BLaER1 (cell line): Measurements from ENCODE around the gene EXOSC7.
"Not testable (repeated sequence)": the region's sequence is repeated elsewhere in the genome, so short reads cannot be mapped to it uniquely, and the experiment has no call there.

Experiments used
- H3K27ac ChIP-seq: shearing (Covaris generic); formaldehyde crosslinking; 2 replicates; pipeline ENCODE4 v1.8.1; 2022
- H3K27me3 ChIP-seq: shearing (Covaris generic); formaldehyde crosslinking; 2 replicates; pipeline ENCODE4 v1.8.1; 2022
- H3K36me3 ChIP-seq: shearing (Covaris generic); formaldehyde crosslinking; 2 replicates; pipeline ENCODE4 v1.8.1; 2022
- H3K4me1 ChIP-seq: shearing (Covaris generic); formaldehyde crosslinking; 2 replicates; pipeline ENCODE4 v1.8.1; 2022
- H3K4me2 ChIP-seq: shearing (Covaris generic); formaldehyde crosslinking; 2 replicates; pipeline ENCODE4 v1.8.1; 2022
- H3K4me3 ChIP-seq: shearing (Covaris generic); formaldehyde crosslinking; 2 replicates; pipeline ENCODE4 v1.8.1; 2022
- H3K9ac ChIP-seq: shearing (Covaris generic); formaldehyde crosslinking; 2 replicates; pipeline ENCODE4 v1.8.1; 2022
- H3K9me3 ChIP-seq: shearing (Covaris generic); formaldehyde crosslinking; 2 replicates; pipeline ENCODE4 v1.8.1; 2022
- H4K20me1 ChIP-seq: shearing (Covaris generic); formaldehyde crosslinking; 2 replicates; pipeline ENCODE4 v1.8.1; 2022
- Cebpa-rat ChIP-seq: shearing (Covaris generic); IDR thresholded peaks from 2 replicates; pipeline ENCODE4 v1.8.1; 2022

Gene EXOSC7

DNA sequence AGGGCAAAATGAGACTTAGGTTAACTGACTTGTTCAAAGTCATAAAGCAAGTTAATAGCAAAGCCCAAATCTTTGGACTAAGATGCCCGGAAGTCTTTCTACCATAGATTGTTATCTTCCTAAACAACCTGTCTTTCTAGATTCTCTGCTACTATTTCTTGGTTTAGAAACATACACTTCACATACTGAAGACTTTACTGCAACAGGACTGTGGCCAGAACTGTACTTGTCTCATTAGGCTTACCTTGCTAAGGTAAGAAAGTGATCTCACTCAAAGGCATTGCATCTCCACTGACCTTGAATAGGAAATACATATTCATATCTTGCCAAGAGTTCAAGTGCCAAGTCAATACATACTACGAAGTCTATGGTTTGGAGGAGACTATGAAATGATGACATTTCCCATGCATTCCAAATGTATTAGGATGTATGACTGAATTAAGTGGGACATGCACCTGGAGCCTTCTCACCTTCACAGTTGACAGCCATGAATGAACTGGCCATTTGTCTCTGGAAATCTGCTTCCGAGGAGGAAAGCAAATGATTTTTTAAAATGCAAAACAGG, 5.0 kb upstream of the EXOSC7 start:
- H3K9me3 ChIP-seq, result no peaks in the 10 kb centered on the region
- H3K9ac ChIP-seq, result no peak overlapping the region
- peaks cover 79% of the 10 kb centered on the region for H4K20me1 ChIP-seq
- no peak overlapping the region for H3K27ac ChIP-seq
- H3K4me1 ChIP-seq, result peaks cover 46% of the 10 kb centered on the region
- no peak overlapping the region for H3K4me3 ChIP-seq
- peaks cover 30% of the 10 kb centered on the region for H3K36me3 ChIP-seq
- no peak for TF ChIP-seq Cebpa-rat
- no peaks in the 10 kb centered on the region for H3K27me3 ChIP-seq
- H3K4me2 ChIP-seq, result no peak overlapping the region

DNA sequence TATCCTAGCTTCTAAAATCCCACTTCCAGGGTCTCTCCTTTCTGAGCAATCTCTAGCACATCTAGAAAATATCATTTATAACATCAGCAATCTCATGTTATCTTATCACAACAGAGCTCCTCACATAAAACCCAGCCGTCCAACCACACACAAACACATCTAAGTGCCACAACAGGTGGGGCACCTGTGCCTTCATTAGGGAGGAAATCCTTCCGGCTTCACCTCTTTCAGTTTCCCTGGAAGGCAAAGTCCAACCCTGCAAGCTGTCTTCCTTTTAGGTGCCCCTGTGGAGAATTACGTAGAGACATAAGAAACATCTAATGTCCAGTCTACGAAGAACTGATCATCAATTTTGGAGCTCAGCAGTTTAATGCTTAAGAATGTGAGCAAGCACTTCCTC, 1.6 kb upstream of the EXOSC7 start:
- Histone ChIP-seq H3K4me1 (peaks cover 39% of the 10 kb centered on the region), H3K4me3 (peak overlapping the region; percentile 80; the same call in 1 of the 2 replicates), H3K9me3 (no peaks in the 10 kb centered on the region), H3K27me3 (no peaks in the 10 kb centered on the region), H3K9ac (0 out of 2 replicates have a peak overlapping the region, but pooled peaks have one; percentile 87), H3K4me2 (peak overlapping the region; percentile 93), H4K20me1 (peaks cover 63% of the 10 kb centered on the region), H3K27ac (no peak overlapping the region), H3K36me3 (peaks cover 35% of the 10 kb centered on the region)
- TF ChIP-seq Cebpa-rat, result no peak

DNA sequence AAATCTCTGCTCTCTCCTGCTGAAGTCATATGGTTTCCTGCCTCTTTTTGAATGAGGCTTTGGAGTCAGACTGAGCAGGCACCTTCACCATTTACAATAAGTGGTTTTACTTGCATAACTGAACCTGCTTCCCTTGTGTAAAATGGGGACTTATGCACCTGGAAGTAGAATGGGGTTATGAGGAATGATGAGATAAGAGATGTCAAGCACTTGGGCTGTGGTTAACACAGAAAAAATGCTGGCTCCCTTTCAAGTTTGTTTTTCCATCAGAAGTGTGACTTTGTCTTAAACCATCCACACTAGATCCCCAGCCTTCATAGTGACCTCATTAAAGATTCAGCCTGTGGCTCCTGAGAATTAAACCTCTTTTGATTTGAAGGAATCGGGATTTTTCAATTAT, 5.2 kb downstream of the EXOSC7 start:
- Histone ChIP-seq H3K4me2 (no peak overlapping the region), H3K9me3 (no peaks in the 10 kb centered on the region), H3K9ac (no peak overlapping the region), H3K4me3 (no peak overlapping the region), H3K27ac (no peak overlapping the region), H3K36me3 (peaks cover 54% of the 10 kb centered on the region), H3K27me3 (no peaks in the 10 kb centered on the region), H4K20me1 (peaks cover 79% of the 10 kb centered on the region), H3K4me1 (peaks cover 41% of the 10 kb centered on the region)
- no peak for TF ChIP-seq Cebpa-rat

- H3K4me1 ChIP-seq, result peaks cover 41% of the 10 kb centered on the region
- H3K36me3 ChIP-seq, result peaks cover 59% of the 10 kb centered on the region
- no peak overlapping the region for H3K4me2 ChIP-seq
- no peaks in the 10 kb centered on the region for H3K9me3 ChIP-seq
- no peaks in the 10 kb centered on the region for H3K27me3 ChIP-seq
- no peak overlapping the region for H3K9ac ChIP-seq
- no peak overlapping the region for H3K27ac ChIP-seq
- TF ChIP-seq Cebpa-rat, result no peak
- peaks cover 85% of the 10 kb centered on the region for H4K20me1 ChIP-seq
- H3K4me3 ChIP-seq, result no peak overlapping the region
These were observed 5.7 kb downstream of the EXOSC7 start for GRCh38 chr3:44981751-44982150.

DNA sequence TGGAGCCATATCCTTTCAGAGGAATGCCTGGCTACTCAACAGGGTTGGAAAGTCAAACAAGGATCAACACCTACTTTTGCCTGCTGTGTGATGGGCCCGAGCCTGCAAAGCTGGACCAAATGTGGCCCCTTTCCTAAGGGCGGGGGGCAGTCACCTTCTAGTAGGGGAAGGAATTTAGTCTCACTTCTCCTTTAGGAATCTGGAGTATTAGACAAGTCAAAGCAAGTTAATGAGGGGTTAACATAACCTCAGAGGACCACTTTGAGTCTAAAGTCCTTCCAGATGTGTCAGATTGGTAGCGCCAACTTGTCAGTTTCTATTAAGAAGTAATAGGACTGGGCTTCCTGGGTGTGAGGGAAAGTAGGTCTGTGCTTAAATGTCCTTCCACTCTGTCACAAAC, 6.8 kb downstream of the EXOSC7 start:
- peaks cover 94% of the 10 kb centered on the region for H4K20me1 ChIP-seq
- H3K36me3 ChIP-seq, result peaks cover 59% of the 10 kb centered on the region
- no peak overlapping the region for H3K9ac ChIP-seq
- H3K27me3 ChIP-seq, result no peaks in the 10 kb centered on the region
- no peak overlapping the region for H3K4me3 ChIP-seq
- no peaks in the 10 kb centered on the region for H3K9me3 ChIP-seq
- H3K4me2 ChIP-seq, result no peak overlapping the region
- peaks cover 30% of the 10 kb centered on the region for H3K4me1 ChIP-seq
- TF ChIP-seq Cebpa-rat, result no peak
- H3K27ac ChIP-seq, result no peak overlapping the region

- no peak for TF ChIP-seq Cebpa-rat
- Histone ChIP-seq H3K27ac (no peak overlapping the region), H3K4me2 (no peak overlapping the region), H3K36me3 (peaks cover 58% of the 10 kb centered on the region), H3K9ac (no peak overlapping the region), H3K27me3 (no peaks in the 10 kb centered on the region), H3K9me3 (no peaks in the 10 kb centered on the region), H3K4me3 (no peak overlapping the region), H4K20me1 (peaks cover 94% of the 10 kb centered on the region), H3K4me1 (peaks cover 25% of the 10 kb centered on the region)
These were observed 7.5 kb downstream of the EXOSC7 start for GRCh38 chr3:44983484-44983941.

- Histone ChIP-seq H3K27ac (no peak overlapping the region), H3K4me2 (no peak overlapping the region), H3K9me3 (no peaks in the 10 kb centered on the region), H4K20me1 (peaks cover 94% of the 10 kb centered on the region), H3K36me3 (peaks cover 60% of the 10 kb centered on the region), H3K9ac (no peak overlapping the region), H3K4me3 (no peak overlapping the region), H3K27me3 (no peaks in the 10 kb centered on the region), H3K4me1 (peaks cover 20% of the 10 kb centered on the region)
- no peak for TF ChIP-seq Cebpa-rat
These were observed 8.3 kb downstream of the EXOSC7 start for GRCh38 chr3:44984335-44984734.

- H3K27me3 ChIP-seq, H3K4me1 ChIP-seq, H3K27ac ChIP-seq, H3K9ac ChIP-seq, H3K4me3 ChIP-seq, H3K4me2 ChIP-seq, H3K9me3 ChIP-seq: not testable (repeated sequence)
- Histone ChIP-seq H3K36me3 (peaks cover 73% of the 10 kb centered on the region), H4K20me1 (peaks cover 94% of the 10 kb centered on the region)
These were observed 10.3 kb downstream of the EXOSC7 start for GRCh38 chr3:44986330-44986729.

- no peak overlapping the region for H3K27ac ChIP-seq
- peaks cover 77% of the 10 kb centered on the region for H3K36me3 ChIP-seq
- H4K20me1 ChIP-seq, result peaks cover 85% of the 10 kb centered on the region
- no peaks in the 10 kb centered on the region for H3K9me3 ChIP-seq
- H3K4me3 ChIP-seq, result no peak overlapping the region
- no peak overlapping the region for H3K4me2 ChIP-seq
- 0 out of 2 replicates have a peak, but pooled peaks cover 4% of the 10 kb centered on the region for H3K4me1 ChIP-seq
- TF ChIP-seq Cebpa-rat, result no peak
- no peak overlapping the region for H3K9ac ChIP-seq
- H3K27me3 ChIP-seq, result no peaks in the 10 kb centered on the region
These were observed 11.3 kb downstream of the EXOSC7 start for GRCh38 chr3:44987332-44987731.

DNA sequence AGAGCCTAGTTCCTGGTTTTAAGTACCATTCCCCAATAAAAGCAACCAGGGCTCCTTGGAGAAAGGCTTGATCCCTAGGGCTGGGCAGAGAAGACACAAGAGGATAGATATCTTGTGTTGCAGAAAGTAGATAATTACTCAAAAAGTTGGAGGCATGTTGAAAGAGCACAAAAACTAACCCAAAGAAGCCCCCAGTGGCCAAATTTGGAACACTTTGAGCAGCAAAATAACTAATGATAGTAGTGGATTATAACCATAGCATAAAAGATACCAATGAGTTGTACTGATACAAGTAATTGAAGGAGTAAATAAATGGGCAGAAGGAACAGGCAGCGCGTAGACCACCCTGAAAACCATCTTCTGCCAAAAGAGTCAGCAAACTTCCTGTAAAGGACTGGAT, 12.0 kb downstream of the EXOSC7 start:
- H4K20me1 ChIP-seq, result peaks cover 85% of the 10 kb centered on the region
- H3K4me3 ChIP-seq, result no peak overlapping the region
- H3K9me3 ChIP-seq, result no peaks in the 10 kb centered on the region
- H3K9ac ChIP-seq, result no peak overlapping the region
- H3K27me3 ChIP-seq, result no peaks in the 10 kb centered on the region
- 0 out of 2 replicates have a peak, but pooled peaks cover 4% of the 10 kb centered on the region for H3K4me1 ChIP-seq
- H3K36me3 ChIP-seq, result peaks cover 77% of the 10 kb centered on the region
- no peak for TF ChIP-seq Cebpa-rat
- H3K4me2 ChIP-seq, result no peak overlapping the region
- H3K27ac ChIP-seq, result no peak overlapping the region

DNA sequence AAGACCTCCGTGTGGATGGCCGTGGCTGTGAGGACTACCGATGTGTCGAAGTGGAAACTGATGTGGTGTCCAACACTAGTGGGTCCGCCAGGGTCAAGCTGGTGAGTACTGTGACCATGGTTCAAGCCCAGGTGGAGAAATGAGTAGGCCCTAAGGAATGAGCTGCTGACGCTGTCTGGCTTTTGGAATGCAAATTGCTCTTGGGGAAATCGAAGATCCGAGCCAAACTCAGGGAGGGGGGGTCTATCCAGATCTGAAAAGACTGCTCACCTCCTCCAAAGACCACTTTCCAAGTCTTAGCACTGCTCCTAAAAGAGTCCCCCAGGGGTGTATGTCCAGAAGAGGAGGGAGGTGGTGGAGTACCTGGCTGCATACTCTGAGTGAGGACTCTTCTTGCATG, 13.1 kb downstream of the EXOSC7 start:
- H3K27ac ChIP-seq, result no peak overlapping the region
- no peak overlapping the region for H3K9ac ChIP-seq
- 0 out of 2 replicates have a peak, but pooled peaks cover 2% of the 10 kb centered on the region for H3K4me1 ChIP-seq
- no peak overlapping the region for H3K4me3 ChIP-seq
- no peak for TF ChIP-seq Cebpa-rat
- no peaks in the 10 kb centered on the region for H3K9me3 ChIP-seq
- H3K4me2 ChIP-seq, result no peak overlapping the region
- H4K20me1 ChIP-seq, result peaks cover 82% of the 10 kb centered on the region
- H3K27me3 ChIP-seq, result no peaks in the 10 kb centered on the region
- H3K36me3 ChIP-seq, result peaks cover 76% of the 10 kb centered on the region
